ENCODE results near the gene RGS7.

The RGS7 gene

GRCh38 chr1:240833075-240833474, 523.9 kb downstream of the RGS7 start:
- DNase-seq (ENCODE audit: low spot score) = no peak

DNA sequence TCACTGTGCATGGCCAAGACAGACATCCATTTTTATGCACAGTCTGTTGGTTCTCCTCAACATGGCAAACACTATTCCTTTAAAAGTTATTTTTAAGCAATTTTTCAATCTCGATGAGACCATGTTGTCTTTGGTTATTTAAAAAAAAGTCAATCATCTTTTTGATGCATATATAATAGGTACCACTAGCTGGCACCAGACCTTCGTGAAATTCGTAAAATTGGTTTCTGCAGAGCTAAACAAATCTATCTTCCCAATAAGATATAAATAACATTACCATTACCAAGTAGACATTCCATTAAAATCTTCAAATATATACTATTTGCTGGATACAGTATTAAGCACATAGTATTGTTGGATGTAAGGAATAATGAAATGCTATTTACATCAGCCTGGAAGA, 525.1 kb downstream of the RGS7 start:
- DNase-seq (ENCODE audit: low spot score) = no peak

GRCh38 chr1:240831191-240831631, 525.8 kb downstream of the RGS7 start:
- no peak for DNase-seq (ENCODE audit: low spot score)

GRCh38 chr1:240829487-240829886, 527.5 kb downstream of the RGS7 start:
- no peak for DNase-seq (ENCODE audit: low spot score)

DNA sequence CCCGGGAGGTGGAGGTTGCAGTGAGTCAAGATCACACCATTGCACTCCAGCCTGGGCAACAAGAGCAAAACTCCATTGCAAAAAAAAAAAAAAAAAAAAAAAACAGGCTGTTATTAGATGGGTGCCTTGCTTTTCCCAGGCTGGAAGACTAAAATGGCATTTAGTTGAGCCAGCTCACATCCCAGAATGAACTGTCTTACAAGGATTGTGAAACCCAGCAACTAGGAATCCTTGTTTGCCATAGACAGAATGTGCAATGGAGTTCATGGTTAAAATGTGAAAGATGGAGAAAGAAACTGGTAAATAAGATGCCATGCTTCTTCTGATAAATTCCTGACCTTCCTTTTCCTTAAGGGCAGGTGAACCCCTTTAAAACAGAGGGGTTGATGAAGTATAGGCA, 529.2 kb downstream of the RGS7 start:
- no peak for DNase-seq (ENCODE audit: low spot score)

GRCh38 chr1:240824238-240824637, 532.8 kb downstream of the RGS7 start:
- no peak for DNase-seq (ENCODE audit: low spot score)

GRCh38 chr1:240823357-240823756, 533.6 kb downstream of the RGS7 start:
- DNase-seq (ENCODE audit: low spot score) = no peak

DNA sequence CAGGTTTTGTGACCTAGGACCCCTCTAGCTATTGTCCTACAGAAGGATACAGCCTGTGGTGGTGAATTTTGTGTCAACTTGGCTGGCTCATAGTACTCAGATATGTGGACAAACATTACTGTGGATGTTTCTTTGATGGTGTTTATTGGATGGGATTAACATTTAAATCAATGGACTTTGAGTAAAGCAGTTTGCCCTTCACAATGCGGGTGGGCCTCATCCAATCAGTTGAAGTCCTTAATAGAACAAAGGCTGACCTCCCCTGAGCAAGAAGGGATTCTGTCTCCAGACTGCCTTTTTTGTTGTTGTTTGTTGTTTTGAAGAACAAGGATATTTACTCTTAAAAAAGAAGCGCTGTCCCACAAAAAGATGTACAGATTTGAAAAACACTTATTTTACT, 535.1 kb downstream of the RGS7 start:
- DNase-seq (ENCODE audit: low spot score) = no peak

- no peak for DNase-seq (ENCODE audit: low spot score)
Measured at GRCh38 chr1:240820816-240821215, 536.2 kb downstream of the RGS7 start.

DNA sequence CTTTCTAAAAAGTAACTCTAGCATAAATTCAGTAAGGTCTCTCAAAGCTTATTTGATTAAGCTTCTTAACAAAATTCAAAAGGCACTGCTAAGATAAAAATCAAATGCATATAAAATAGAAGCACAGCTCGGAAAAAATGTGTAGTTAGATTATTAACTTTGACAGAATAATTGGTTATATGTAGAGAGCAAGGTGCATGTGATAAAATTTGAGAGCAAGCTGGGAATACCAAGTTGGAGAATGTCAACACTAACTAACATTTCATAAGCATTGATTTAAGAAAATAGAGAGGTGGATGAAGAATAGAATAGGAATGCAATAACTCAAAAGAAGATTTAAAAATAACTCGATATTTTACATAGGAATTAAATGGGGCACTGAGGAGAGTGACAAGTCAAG, 540.5 kb downstream of the RGS7 start:
- no peak for DNase-seq (ENCODE audit: low spot score)

DNA sequence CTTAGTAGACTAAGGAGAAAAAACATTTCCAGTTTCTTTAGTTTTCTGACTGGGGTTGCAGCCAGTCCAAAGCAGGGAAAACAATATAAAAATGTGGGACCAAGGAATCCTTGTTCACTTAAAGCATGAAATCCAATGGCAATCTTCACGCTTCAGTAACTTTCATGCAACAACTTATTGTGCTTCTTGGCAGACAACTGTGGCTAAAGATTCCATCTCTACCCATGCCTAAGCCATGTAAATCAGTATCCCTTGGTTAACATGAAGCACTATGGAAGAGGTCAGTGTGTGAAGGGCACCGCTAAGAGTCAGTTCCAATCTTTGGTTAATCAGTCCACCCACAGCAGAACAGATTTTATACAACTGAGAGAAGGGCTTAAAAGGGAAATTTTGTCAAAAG, 543.3 kb downstream of the RGS7 start:
- DNase-seq (ENCODE audit: low spot score) = no peak

- no peak for DNase-seq (ENCODE audit: low spot score)
Measured at GRCh38 chr1:240811256-240811655, 545.7 kb downstream of the RGS7 start.

DNA sequence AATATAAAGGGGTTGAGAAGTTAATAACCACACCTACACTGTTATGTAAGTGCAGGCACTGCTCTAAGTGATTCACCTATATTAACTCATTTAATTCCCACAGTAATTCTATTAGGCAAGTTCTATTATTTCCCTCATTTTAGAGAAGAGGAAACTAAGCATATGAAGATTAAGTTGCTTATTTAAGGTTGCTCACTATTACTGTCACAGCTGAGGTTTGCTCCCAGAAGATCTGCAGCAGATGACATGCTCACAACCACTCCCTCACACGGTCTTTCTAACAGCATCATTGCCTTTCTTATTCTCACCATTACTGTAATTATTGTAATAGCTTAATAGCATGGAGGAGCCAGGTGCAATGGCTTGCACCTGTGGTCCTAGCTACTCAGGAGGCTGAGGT, 548.6 kb downstream of the RGS7 start:
- no peak for DNase-seq (ENCODE audit: low spot score)

DNA sequence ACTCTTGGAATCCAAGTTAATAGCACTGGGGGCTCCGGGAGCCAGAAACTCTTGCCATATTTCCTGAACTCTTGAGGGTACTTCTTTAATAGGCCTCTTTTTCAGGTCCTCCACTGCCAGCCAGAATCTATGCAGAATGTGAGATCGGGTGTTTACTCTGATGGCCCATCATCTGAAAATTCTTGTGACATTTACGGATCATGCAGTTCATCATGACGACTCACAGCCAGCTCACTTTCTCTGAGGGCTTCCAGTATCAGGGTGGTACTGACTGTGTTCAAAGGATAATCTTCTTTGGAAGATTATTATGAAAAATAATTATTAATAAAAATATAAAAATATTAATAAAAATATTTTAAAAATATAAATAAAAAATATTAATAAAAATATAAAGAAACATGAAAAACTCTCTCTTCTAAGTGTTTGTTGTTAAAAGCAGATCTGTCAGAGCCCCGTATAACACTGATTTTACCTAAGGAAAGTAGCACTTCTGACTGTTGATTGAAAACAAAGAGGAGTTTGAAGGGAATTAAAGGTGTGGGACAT, 550.7 kb downstream of the RGS7 start:
- DNase-seq (ENCODE audit: low spot score) = no peak

DNA sequence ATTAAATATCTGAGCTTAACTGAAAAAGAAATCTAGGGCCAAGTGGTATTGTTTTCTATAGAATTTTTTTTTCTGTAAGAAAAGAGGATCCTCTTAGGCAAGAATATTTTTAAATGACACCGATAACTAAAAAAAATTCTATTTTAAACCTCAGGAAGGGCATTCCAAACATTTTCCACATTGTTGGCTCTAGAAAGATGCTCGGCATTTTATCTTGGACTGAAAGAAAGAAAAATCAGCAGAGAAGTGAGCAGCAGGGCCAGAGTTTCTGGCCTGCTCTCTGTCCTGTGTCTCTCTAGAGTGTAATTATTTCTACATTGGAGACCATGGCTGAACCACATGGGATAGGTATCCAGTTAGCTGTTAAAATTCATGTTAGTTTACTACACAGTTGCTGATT, 552.5 kb downstream of the RGS7 start:
- DNase-seq (ENCODE audit: low spot score) = no peak

DNA sequence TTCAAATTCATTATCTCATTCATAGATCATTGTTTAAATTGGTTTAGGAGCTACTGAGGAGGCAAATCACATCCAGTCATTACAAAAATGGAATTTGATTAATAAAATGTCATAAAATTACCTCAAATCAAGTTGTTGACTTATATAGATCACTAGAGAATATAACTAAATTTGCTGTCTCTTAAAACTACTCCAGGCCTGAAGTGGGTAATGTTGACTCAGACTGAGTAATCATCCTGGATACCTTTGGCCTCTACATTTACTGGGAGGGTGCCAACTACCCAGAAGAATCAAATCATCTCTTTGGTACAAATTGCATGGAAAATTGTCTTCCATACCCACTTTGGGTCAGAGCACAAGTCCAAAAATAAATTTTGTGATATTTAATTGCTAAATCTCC, 553.9 kb downstream of the RGS7 start:
- DNase-seq (ENCODE audit: low spot score) = no peak

- no peak for DNase-seq (ENCODE audit: low spot score)
Measured at GRCh38 chr1:240802271-240802670, 554.7 kb downstream of the RGS7 start.

- DNase-seq (ENCODE audit: low spot score) = no peak
Measured at GRCh38 chr1:240801442-240801841, 555.6 kb downstream of the RGS7 start.

- no peak for DNase-seq (ENCODE audit: low spot score)
Measured at GRCh38 chr1:240800291-240800690, 556.7 kb downstream of the RGS7 start.

DNA sequence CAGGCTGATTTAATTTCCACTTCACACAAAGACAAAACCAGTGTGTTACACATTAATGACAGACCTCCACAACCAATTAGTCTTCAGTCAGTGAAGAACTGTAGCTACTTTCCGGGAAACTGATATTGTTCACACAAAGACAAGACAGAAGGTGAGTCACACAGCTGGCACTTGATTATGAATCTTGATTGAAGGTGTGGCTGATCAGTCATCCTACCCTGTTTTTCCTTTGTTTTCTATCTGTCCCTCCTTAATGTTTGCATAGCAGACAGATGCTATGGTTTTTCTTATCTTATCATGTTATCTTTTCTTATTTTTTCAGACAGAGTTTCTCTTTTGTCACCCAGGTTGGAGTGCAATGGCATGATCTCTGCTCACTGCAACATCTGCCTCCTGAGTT, 560.0 kb downstream of the RGS7 start:
- no peak for DNase-seq (ENCODE audit: low spot score)

DNA sequence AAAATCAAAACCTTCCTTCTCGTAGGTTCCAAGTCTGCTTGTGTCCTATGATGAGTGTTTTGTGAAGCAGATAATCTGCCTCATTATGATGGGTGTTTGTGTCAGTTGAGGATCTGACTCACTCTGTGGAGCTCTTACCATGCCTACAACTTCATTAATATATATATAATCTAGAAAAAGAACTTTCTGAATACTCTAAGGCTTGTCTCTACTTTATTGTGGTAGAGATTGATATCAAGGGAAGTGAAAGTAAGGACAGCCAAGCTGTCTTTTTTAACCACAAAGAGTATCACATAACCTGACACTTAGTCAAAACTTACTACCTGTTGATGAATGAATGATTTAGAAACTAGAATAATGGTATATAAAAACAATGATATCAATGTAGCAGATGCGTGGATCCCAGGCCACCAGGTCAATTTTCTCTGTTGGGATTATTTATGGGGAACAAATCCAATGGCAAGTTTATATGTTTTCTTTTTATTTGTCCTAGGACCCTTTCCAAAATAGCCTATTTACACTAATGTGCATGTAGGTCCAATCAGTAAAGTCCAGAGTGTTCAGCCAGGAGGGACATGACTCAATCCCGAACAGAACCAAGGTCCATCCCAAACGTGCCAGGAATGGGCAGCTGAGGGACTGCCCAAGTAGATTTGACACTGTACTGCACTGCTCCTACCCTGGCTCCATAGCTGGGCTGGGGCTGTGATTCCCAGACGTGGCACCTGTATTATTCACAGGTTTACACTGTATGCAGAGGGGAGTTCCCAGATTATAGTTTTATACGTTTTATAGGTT, 562.8 kb downstream of the RGS7 start:
- DNase-seq (ENCODE audit: low spot score) = no peak

- no peak for DNase-seq (ENCODE audit: low spot score)
Measured at GRCh38 chr1:240792915-240793529, 564.0 kb downstream of the RGS7 start.

GRCh38 chr1:240790856-240791255, 566.1 kb downstream of the RGS7 start:
- DNase-seq (ENCODE audit: low spot score) = no peak

- DNase-seq (ENCODE audit: low spot score) = no peak
Measured at GRCh38 chr1:240786880-240787279, 570.1 kb downstream of the RGS7 start.

Measured in Ammon's horn (tissue), 1 donor.